HG02759 (cell line): ENCODE measurements around the gene FSTL4.

Source experiments
- ATAC-seq: cut with Tn5 transposase; IDR thresholded peaks from one replicate; pipeline ENCODE4 v1.9.1; 2021; ENCODE audit warnings: mild to moderate bottlenecking, moderate library complexity; ENCODE audit not compliant: unreplicated experiment

FSTL4 gene

GRCh38 chr5:133356396-133356983, 255.9 kb downstream of the FSTL4 start:
- no peak for ATAC-seq

- ATAC-seq: no peak
These were observed 257.8 kb downstream of the FSTL4 start for GRCh38 chr5:133354323-133355185.

- ATAC-seq: no peak
These were observed 258.6 kb downstream of the FSTL4 start for GRCh38 chr5:133353741-133354140.

DNA sequence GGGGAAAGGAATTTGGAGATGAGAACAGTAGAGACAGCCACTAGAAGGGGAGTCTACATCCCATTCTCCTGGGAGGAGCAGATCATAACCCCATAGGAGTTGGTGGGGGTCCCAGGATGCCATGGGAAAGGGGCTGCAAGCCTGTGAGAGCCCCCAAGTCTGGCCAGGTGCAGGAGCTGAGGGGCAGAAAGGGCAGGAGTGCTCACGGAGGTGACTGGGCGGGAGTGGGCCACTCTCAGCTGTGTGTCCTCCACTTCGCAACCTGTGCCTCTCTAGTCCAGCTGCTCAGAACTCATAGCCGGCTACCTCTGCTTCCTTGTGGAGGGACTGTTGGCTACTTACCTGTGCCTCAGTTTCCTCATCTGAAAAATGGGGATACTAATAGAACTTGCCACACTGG, 263.9 kb downstream of the FSTL4 start:
- no peak for ATAC-seq

- ATAC-seq: no peak
These were observed 265.3 kb downstream of the FSTL4 start for GRCh38 chr5:133347039-133347438.

- ATAC-seq: no peak
These were observed 268.1 kb downstream of the FSTL4 start for GRCh38 chr5:133344266-133344665.

DNA sequence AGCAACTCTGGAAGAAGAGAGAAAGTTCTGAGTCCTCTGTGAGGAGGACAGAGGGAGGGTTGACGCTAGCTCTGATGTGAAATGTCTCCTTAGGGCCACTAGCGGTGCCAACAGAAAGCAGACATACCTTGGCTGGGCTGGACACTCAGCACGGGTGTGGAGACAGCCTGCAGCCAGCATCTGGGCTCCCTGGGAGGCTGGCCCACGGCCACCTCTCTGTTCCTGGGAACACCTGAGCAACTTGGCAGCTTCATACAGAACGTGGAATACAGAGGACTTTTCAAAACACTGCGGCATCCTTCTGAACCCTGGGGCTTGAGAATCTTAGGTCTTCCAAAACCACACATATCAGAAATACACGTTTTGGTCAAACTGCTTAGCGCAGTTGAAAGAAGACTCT, 269.1 kb downstream of the FSTL4 start:
- no peak for ATAC-seq

- no peak for ATAC-seq
These were observed 270.2 kb downstream of the FSTL4 start for GRCh38 chr5:133341915-133342710.

DNA sequence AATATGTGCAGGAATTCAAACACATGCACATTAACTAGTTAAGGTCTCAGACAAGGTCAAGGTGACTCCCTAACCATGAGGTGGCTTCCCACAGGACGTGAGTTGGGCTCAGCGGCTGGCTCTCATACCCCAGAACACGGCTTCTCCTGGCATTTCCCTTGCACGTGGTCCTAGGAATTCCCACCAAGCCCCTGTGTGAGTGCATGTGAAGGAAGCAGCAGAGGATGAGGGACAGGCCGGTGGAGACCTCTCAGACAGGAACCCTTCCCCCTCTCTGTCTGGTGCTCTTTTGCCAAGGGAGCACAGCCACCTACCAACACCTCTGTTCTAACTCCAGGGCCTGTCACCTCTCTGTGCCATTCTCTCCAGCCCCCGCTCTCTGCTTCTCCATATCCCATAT, 271.0 kb downstream of the FSTL4 start:
- ATAC-seq: no peak

DNA sequence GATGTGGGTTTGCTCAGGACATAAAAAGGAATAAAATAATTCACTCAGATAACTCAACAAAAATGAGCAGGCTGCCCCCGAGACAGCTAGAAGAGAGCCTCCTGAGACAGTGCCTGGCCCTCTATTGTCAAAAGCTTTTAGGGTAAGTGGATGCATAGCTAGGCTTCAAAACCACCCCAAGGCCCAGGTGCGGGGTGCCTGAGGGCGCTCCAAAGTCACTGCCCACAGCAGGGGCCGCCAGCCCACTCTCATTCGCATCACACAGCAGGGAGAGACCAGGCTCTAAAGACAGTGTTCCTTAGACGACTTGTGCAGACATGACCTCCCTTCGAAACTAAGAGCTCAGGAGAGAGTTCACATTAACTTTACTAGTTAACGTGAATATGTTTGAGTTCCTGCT, 271.5 kb downstream of the FSTL4 start:
- no peak for ATAC-seq

- no peak for ATAC-seq
These were observed 272.2 kb downstream of the FSTL4 start for GRCh38 chr5:133340002-133340755.

DNA sequence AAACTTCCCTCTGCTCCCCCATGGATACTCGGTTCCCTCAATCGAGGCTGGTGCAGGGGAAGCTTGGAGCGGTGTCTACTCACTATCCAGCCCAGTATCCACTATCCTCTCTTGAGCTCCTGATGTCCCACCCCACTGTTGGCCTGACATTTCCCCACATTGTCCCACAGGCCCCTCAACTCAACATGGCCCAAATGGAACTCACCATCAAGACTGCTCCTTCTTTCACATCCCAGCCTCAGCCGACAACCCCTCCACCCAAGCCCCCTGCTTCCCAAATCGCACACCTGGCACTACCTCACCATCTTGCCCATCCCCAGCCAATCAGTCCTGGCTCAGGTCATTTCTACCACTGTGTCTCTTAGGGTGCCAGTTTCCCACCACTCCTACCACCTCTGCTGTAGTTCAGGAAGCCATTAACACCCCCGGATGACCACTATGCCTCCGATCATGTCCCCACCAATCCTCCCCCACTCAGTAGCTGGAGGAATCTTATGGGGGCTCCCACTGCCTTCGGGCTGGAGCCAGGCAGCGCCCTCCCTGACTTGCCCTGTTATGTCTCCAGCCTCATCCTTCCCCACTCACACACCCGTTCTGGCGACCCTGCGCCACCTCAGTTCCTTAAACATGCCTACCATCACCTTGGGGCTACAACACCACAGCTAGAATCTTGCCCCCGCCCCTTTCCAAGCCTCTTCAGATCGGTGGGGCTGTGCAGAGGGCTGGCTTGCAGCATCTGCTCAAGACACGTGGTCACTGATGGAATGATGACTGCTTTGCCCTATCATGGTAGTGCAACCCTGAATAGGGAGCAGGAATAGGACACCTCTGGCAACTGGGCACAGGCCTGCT, 273.6 kb downstream of the FSTL4 start:
- ATAC-seq: no peak

DNA sequence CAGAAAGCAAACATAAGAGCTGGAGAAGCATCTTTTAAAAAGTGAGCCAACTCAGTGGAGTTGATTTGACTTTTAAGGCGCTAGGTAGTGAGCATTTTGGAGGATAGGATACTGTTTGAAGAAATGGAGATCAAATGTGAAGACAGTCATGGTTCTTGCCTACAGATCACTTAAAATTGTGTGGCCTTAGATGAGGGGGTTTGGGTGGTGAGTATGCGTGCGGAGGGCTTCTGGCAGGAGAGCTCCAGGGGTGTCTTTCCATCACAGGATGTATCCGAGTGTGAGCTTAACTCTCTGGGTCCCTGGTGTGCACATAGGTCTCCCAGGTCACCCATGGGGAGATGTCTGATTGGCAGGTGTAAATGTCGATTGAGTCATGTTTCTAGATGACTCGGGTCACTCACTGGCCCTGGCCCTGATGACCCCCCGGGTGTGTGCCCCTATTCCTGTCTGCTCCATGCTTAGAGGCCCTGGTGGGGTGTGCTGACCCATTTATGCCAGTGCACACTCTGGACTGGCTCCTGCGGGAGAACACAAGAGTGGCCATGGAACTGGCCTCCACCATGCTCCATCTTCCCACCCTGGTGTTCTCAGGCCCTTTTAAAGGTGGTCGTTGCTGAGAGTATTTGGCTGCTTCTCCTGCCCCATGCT, 274.4 kb downstream of the FSTL4 start:
- ATAC-seq: no peak

DNA sequence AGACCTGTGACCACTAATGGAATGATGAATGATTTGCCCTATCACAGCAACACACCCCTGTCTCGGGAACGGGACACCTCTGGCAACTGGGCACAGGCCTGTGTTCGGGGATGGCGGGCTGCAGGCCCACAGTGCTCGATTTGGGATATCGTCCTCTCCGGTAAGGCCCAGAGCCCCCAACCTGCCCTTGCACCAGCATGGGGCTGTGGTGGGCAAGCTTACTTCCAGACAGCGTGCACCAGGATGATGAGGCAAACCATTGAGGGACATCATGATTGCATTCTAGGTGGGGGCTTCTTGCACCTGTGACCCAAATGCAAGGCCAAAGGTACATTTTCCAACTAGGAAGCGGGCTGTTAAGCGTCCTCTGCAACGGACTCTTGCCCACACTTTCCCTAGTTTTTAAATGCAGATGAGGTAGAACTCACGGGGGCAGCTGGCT, 275.4 kb downstream of the FSTL4 start:
- ATAC-seq: no peak

DNA sequence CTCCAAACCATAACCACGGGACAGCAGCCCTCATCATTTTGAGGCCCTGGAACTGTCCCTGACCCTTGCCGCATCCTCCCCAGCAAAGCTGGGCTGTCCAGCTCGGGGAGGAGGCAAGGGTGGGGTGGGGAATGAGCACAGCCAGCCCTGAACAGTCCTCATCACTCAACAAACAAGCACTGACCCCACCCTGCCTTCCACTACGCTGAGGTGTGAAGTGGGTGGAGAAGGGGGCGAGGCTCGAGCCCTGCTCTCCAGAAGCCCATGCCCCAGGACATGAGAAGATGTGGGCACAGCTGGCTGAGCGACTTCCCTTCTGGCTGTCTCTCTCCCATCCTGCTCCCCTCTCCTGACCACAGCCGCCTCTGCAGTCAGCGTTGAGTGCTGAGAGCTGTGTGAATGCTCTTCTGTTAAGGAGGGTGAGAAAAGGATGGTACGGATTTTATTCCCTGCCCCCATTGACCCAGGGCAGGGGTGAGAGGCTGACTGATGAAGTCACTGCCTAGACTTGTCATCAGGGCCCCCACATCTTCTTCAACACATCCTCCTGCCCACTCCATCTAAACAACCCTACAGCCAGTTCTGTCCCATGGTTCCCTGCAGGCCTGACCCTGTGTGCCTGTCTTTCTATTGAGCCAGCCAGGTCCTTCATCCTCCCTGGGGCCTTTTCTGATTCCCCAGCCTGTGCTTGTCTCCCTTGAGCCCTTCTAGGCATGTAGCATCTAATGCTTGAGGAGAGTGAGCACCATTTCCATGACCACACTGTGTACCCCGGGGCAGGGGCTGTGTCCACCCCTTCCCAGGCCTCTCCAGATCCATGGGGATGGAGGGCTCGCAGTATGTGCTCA, 276.0 kb downstream of the FSTL4 start:
- ATAC-seq: no peak

DNA sequence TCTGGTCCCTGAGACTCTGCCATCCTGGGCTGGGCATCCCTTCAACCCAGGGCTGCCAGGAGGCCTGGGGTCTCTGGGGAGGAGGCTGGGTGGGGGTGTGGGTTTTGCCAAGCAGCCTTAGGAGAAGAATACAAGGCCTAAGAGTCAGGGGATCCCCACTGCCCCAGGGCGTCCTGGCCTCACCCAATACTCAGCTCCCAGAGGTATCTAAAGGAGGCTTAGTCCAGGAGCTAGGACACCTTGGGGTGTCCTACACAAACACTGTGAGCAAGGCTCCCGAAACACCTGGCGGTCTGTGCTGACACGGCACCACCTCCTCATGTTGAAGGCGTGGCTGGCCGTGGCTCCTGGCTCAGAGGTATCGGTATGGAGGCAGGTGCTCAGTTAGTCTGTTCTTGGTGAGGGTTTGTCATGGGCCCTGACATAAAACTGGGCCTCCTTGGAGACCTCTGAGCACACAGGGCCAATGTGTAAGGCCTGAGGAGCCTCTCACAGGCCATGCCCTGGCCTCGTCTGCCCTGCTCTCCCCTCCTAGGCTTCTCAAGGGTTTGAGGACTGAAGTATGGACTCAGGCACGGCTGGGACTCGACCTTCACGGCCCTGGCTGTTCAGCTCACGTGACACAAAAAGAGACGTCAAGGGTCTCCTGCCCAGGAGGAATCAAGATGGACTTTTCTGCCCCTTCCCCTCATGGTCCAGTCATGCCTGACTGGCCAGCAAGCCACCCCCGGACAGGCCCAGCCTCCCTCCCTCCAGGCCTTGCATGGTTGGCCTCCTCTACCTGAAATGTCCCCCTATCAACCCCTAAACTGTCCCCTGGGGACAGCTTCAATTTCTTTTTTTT, 277.3 kb downstream of the FSTL4 start:
- no peak for ATAC-seq

GRCh38 chr5:133333326-133334150, 278.8 kb downstream of the FSTL4 start:
- ATAC-seq: no peak
